D341Med (cell line): ENCODE results near the gene TMEM63C.
"Not testable (repeated sequence)": the region's sequence is repeated elsewhere in the genome, so short reads cannot be mapped to it uniquely, and the experiment has no call there.

Experiments used
- DNase-seq: peaks from one replicate; pipeline ENCODE4 v3.0.0; 2012; ENCODE audit warnings: low spot score

The TMEM63C gene

GRCh38 chr14:77154421-77154820 lies 27.2 kb upstream of the TMEM63C start:
- DNase-seq = no peak

- no peak for DNase-seq
Measured at GRCh38 chr14:77155083-77155482, 26.5 kb upstream of the TMEM63C start.

- DNase-seq = no peak
Measured at GRCh38 chr14:77157740-77158139, 23.9 kb upstream of the TMEM63C start.

- DNase-seq = no peak
Measured at GRCh38 chr14:77158175-77158881, 23.3 kb upstream of the TMEM63C start.

GRCh38 chr14:77158882-77159255 lies 22.7 kb upstream of the TMEM63C start:
- no peak for DNase-seq

GRCh38 chr14:77161011-77161410 lies 20.6 kb upstream of the TMEM63C start:
- no peak for DNase-seq

- DNase-seq = no peak
Measured at GRCh38 chr14:77170045-77170444, 11.6 kb upstream of the TMEM63C start.

- DNase-seq = no peak
Measured at GRCh38 chr14:77172916-77173315, 8.7 kb upstream of the TMEM63C start.

GRCh38 chr14:77173911-77174617 lies 7.5 kb upstream of the TMEM63C start:
- DNase-seq = not testable (repeated sequence)

- no peak for DNase-seq
Measured at GRCh38 chr14:77175843-77176242, 5.8 kb upstream of the TMEM63C start.

- no peak for DNase-seq
Measured at GRCh38 chr14:77177702-77178101, 3.9 kb upstream of the TMEM63C start.

- DNase-seq = no peak
Measured at GRCh38 chr14:77178656-77179055, 2.9 kb upstream of the TMEM63C start.

- DNase-seq = no peak
Measured at GRCh38 chr14:77180726-77181602, 634 bp upstream of the TMEM63C start.

GRCh38 chr14:77183896-77184295 lies 2.3 kb downstream of the TMEM63C start:
- no peak for DNase-seq

GRCh38 chr14:77184396-77185092 lies 2.9 kb downstream of the TMEM63C start:
- no peak for DNase-seq

GRCh38 chr14:77185093-77185465 lies 3.5 kb downstream of the TMEM63C start:
- DNase-seq = no peak

- peak; percentile 68 for DNase-seq
Measured at GRCh38 chr14:77186911-77187648, 5.5 kb downstream of the TMEM63C start.

- DNase-seq = no peak
Measured at GRCh38 chr14:77187649-77188012, 6.0 kb downstream of the TMEM63C start.

- DNase-seq = no peak
Measured at GRCh38 chr14:77189479-77189878, 7.9 kb downstream of the TMEM63C start.

- DNase-seq = peak; percentile 26
Measured at GRCh38 chr14:77190977-77191376, 9.4 kb downstream of the TMEM63C start.

- DNase-seq = no peak
Measured at GRCh38 chr14:77194706-77195105, 13.1 kb downstream of the TMEM63C start.

GRCh38 chr14:77195766-77196165 lies 14.2 kb downstream of the TMEM63C start:
- no peak for DNase-seq
